Pons (tissue), 1 donor: ENCODE results near the gene NRCAM.
"Not testable (repeated sequence)": the region's sequence is repeated elsewhere in the genome, so short reads cannot be mapped to it uniquely, and the experiment has no call there.

Experiments used
- DNase-seq: peaks from one replicate; pipeline ENCODE4 v3.0.0-alpha.2; 2016; ENCODE audit warnings: low spot score

The NRCAM gene

GRCh38 chr7:108455998-108456677 lies at the start of gene NRCAM:
Gene NRCAM (minus strand): TSS chr7:108456436. CDS start chr7:108240064, 216,372 bp downstream.
- no peak for DNase-seq

- not testable (repeated sequence) for DNase-seq
Observed at GRCh38 chr7:108504576-108504975, 48.3 kb upstream of the NRCAM start.

GRCh38 chr7:108503112-108504026 lies 47.1 kb upstream of the NRCAM start:
- DNase-seq: no peak

- DNase-seq: no peak
Observed at GRCh38 chr7:108499566-108499965, 43.3 kb upstream of the NRCAM start.

GRCh38 chr7:108498481-108498880 lies 42.2 kb upstream of the NRCAM start:
- DNase-seq: no peak

GRCh38 chr7:108497082-108497725 lies 41.0 kb upstream of the NRCAM start:
- peak; percentile 67 for DNase-seq

- DNase-seq: no peak
Observed at GRCh38 chr7:108492742-108493141, 36.5 kb upstream of the NRCAM start.

GRCh38 chr7:108488768-108489538 lies 32.7 kb upstream of the NRCAM start:
- DNase-seq: no peak

GRCh38 chr7:108487646-108488045 lies 31.4 kb upstream of the NRCAM start:
- DNase-seq: no peak

GRCh38 chr7:108486291-108486966 lies 30.2 kb upstream of the NRCAM start:
- DNase-seq: no peak

- no peak for DNase-seq
Observed at GRCh38 chr7:108484137-108484536, 27.9 kb upstream of the NRCAM start.

GRCh38 chr7:108480311-108480710 lies 24.1 kb upstream of the NRCAM start:
- no peak for DNase-seq

GRCh38 chr7:108479751-108480150 lies 23.5 kb upstream of the NRCAM start:
- DNase-seq: no peak

- DNase-seq: no peak
Observed at GRCh38 chr7:108479118-108479517, 22.9 kb upstream of the NRCAM start.

GRCh38 chr7:108468246-108468645 lies 12.0 kb upstream of the NRCAM start:
- DNase-seq: no peak

GRCh38 chr7:108467391-108467790 lies 11.2 kb upstream of the NRCAM start:
- DNase-seq: no peak

- not testable (repeated sequence) for DNase-seq
Observed at GRCh38 chr7:108466322-108466721, 10.1 kb upstream of the NRCAM start.

- DNase-seq: no peak
Observed at GRCh38 chr7:108464743-108465142, 8.5 kb upstream of the NRCAM start.

- DNase-seq: no peak
Observed at GRCh38 chr7:108463613-108464012, 7.4 kb upstream of the NRCAM start.

- no peak for DNase-seq
Observed at GRCh38 chr7:108461840-108462239, 5.6 kb upstream of the NRCAM start.

GRCh38 chr7:108460964-108461363 lies 4.7 kb upstream of the NRCAM start:
- DNase-seq: no peak
